Mesodermal cell (in vitro differentiated cells): ENCODE measurements around the gene IRF3.

ENCODE experiments used
- H3K27ac ChIP-seq: 2 replicates; pipeline ENCODE4 v1.7.0; 2013; ENCODE audit warnings: mild to moderate bottlenecking, low read depth, low read length, moderate library complexity; ENCODE audit not compliant: severe bottlenecking
- H3K36me3 ChIP-seq: 2 replicates; pipeline ENCODE4 v1.7.1; 2013; ENCODE audit warnings: mild to moderate bottlenecking, low read length, moderate library complexity; ENCODE audit not compliant: control insufficient read depth, insufficient read depth
- H3K4me1 ChIP-seq: one replicate; pipeline ENCODE4 v1.7.1; 2013; ENCODE audit warnings: mild to moderate bottlenecking, low read length; ENCODE audit not compliant: insufficient read depth, control insufficient read depth, poor library complexity, severe bottlenecking
- H3K4me3 ChIP-seq: 2 replicates; pipeline ENCODE4 v1.7.0; 2013; ENCODE audit warnings: low read length, control low read depth, mild to moderate bottlenecking; ENCODE audit not compliant: insufficient read depth, poor library complexity, severe bottlenecking; ENCODE audit errors: extremely low read depth
- H3K9me3 ChIP-seq: 2 replicates; pipeline ENCODE4 v1.7.1; 2013; ENCODE audit warnings: mild to moderate bottlenecking, low read length, moderate library complexity; ENCODE audit not compliant: control insufficient read depth
- WGBS, 2 experiments: methylation state at CpG; one replicate each; pipeline ENCODE4 v1.1.5; 2013; ENCODE audit warnings: missing lambda C conversion rate in 2 of 2; ENCODE audit not compliant: insufficient coverage in 2 of 2; 5-methylcytosine and 5-hydroxymethylcytosine counted together

The IRF3 gene

GRCh38 chr19:49678985-49679770, 13.5 kb upstream of the IRF3 start:
- H3K4me3 ChIP-seq: peak overlapping the region; percentile 14
- no peaks in the 10 kb centered on the region for H3K9me3 ChIP-seq
- H3K27ac ChIP-seq: no peak overlapping the region
- WGBS, 2 experiments: 78% methylated on average over 4 to 8 of the region's 12 CpGs
- H3K4me1 ChIP-seq: peaks cover 15% of the 10 kb centered on the region
- H3K36me3 ChIP-seq: peaks cover 34% of the 10 kb centered on the region

DNA sequence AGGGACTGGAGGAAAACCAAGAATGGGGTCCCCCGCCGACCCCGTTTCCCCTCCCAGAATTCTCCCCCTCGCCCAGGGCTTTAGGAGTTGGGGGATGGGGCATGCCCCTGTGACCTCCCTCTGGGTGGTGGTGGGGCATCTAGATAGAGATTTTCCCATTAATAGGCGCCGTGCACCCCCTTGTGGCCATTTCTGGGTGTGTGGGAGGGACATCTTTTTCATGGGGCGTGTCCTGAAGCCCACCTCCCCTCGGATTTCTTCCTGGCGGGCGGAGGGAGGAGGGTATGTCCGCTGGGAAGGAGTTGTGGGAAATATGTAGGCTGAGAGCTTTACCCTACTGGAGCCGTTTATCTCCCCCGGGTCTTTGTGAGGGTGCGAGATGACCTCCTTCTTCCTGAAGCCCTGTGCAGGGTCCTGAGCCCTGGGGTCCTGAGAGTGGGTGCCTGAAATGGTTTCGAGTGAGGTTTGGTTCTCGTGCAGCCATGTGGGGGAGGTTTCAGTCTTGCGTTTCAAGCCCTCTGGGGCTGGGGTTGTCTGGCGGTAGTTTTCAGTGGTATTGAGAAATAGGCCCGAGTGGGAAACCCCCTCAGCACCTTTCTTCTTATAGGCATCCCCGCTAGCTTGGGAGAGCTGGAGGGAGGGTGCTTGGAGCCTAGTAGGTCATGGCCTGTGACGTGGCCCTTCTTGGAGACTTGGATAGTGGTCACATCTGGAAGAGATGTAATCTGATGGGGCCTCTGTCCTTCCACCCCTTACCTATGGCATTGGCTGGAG, 12.4 kb upstream of the IRF3 start:
- Histone ChIP-seq H3K27ac (peak overlapping the region; percentile 95), H3K9me3 (no peaks in the 10 kb centered on the region), H3K4me1 (peaks cover 15% of the 10 kb centered on the region), H3K4me3 (peak overlapping the region; percentile 94), H3K36me3 (peaks cover 34% of the 10 kb centered on the region)
- 8 to 11% methylated on average over 13 of the region's 21 CpGs for WGBS, 2 experiments

- H3K9me3 ChIP-seq: no peaks in the 10 kb centered on the region
- peaks cover 15% of the 10 kb centered on the region for H3K4me1 ChIP-seq
- H3K27ac ChIP-seq: peak within 1 kb of the TSS; percentile 97
- peaks cover 33% of the 10 kb centered on the region for H3K36me3 ChIP-seq
- H3K4me3 ChIP-seq: peak within 1 kb of the TSS; percentile 94
- WGBS, 2 experiments: 0% methylated on average over 7 to 21 of the region's 57 CpGs
Measured at GRCh38 chr19:49677231-49677900, 11.7 kb upstream of the IRF3 start, which contains the start of gene PRMT1. TSS of gene PRMT1 (plus strand) at chr19:49677271. CDS start at chr19:49677281, 10 bp downstream.

DNA sequence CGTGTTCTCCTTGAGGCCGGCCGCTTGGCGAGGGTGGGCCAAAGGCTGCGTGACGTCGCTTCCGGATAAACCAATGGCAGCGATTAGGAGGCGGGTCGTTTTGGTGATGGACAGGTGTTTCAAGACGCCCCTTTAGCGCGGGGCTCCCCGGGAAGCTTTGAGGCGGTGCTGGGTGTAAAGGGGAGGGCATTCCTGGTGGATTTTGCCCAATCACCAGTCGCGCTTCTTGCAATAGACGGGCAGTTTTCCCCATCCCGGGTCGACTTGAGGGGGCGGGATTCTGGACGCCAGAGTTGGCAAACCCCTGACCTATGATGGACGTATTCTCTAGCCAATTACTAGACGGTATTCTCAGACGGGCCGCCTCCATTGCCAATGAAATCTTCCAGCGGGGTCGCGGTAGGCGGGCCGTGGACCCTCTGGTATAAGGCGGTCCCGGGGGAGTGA, 11.2 kb upstream of the IRF3 start:
- Histone ChIP-seq H3K9me3 (no peaks in the 10 kb centered on the region), H3K4me1 (peaks cover 15% of the 10 kb centered on the region), H3K36me3 (peaks cover 28% of the 10 kb centered on the region), H3K4me3 (peak overlapping the region; percentile 94), H3K27ac (peak overlapping the region; percentile 97)
- WGBS, 2 experiments: 0% methylated on average over 24 to 33 of the region's 34 CpGs

DNA sequence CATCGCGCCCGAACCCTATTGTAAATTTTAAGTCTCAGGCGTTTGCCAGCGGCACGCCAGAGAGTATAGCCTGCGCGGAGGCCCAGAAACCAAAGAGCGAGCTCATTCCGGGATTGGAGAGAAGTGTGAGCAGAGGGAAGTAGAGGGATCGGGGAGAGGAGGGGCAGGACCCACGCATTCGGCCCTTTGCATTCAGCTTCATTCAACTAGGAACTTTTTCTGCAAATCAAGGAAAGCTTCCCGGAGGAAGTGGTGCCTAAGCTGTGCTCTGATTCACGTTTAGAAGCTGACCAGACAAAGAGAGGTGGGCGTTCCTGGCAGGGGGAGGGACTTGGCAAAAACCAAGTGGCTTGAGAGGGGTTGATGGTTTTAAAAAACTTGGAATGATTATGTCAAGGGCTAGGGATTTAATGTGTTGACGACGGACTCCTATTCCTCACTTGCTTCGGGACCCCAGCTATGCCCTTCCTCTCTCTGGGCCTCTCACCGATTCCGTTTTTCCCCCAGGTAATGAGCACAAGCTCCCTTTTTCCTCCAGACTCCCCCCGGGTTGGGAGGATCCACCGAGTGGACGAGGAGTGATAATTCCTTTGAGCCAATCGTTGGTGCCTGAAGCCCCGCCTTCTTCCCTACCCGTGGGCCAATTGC, 10.6 kb upstream of the IRF3 start:
- Histone ChIP-seq H3K4me1 (peaks cover 15% of the 10 kb centered on the region), H3K36me3 (peaks cover 26% of the 10 kb centered on the region), H3K9me3 (no peaks in the 10 kb centered on the region), H3K4me3 (peak overlapping the region; percentile 94), H3K27ac (peak overlapping the region; percentile 97)
- 0% methylated on average over 17 to 22 of the region's 27 CpGs for WGBS, 2 experiments

- Histone ChIP-seq H3K36me3 (peaks cover 52% of the 10 kb centered on the region), H3K4me1 (peaks cover 2% of the 10 kb centered on the region), H3K4me3 (peak overlapping the region; percentile 5), H3K27ac (peak overlapping the region; percentile 66), H3K9me3 (no peaks in the 10 kb centered on the region)
- 30 to 34% methylated on average over 22 to 26 of the region's 28 CpGs for WGBS, 2 experiments
Measured at GRCh38 chr19:49672131-49672919, 6.7 kb upstream of the IRF3 start.

- WGBS, 2 experiments: 100% methylated on average over 2 to 3 of the region's 3 CpGs
- H3K36me3 ChIP-seq: peaks cover 57% of the 10 kb centered on the region
- peaks cover 12% of the 10 kb centered on the region for H3K4me1 ChIP-seq
- H3K27ac ChIP-seq: no peak overlapping the region
- H3K9me3 ChIP-seq: no peaks in the 10 kb centered on the region
- H3K4me3 ChIP-seq: no peak overlapping the region
Measured at GRCh38 chr19:49669516-49669915, 3.9 kb upstream of the IRF3 start.

- Histone ChIP-seq H3K9me3 (no peaks in the 10 kb centered on the region), H3K36me3 (peaks cover 46% of the 10 kb centered on the region), H3K27ac (no peak overlapping the region), H3K4me3 (no peak overlapping the region), H3K4me1 (peaks cover 17% of the 10 kb centered on the region)
- WGBS, 2 experiments: 89 to 91% methylated on average over 2 of the region's 2 CpGs
Measured at GRCh38 chr19:49667473-49667872, 1.8 kb upstream of the IRF3 start.

DNA sequence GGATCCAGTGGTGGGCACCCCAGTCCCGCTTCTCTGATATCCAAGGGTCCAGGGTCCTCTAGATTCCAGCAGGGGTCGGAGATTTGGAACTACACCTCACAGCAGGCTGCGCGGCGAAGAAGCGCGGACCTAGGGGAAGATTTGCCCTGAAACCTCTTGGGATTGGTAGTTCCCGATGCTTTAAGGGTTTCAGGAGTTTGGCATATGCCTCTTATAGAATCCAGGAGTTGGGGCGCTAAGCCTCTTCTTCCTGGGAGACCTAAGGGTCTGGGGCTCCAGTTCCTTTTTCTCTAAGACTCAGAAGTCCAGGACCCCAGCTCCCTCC, 425 bp upstream of the IRF3 start:
- Histone ChIP-seq H3K4me3 (peak overlapping the region; percentile 81), H3K9me3 (no peaks in the 10 kb centered on the region), H3K4me1 (peaks cover 17% of the 10 kb centered on the region), H3K27ac (peak overlapping the region; percentile 45), H3K36me3 (peaks cover 56% of the 10 kb centered on the region)
- 0 to 1% methylated on average over 7 to 9 of the region's 9 CpGs for WGBS, 2 experiments

GRCh38 chr19:49665036-49665350, 664 bp downstream of the IRF3 start:
- peak overlapping the region; percentile 77 for H3K27ac ChIP-seq

More at GRCh38 chr19:49665036-49665350, 664 bp downstream of the IRF3 start:
- Histone ChIP-seq H3K4me1 (peaks cover 17% of the 10 kb centered on the region), H3K36me3 (peaks cover 56% of the 10 kb centered on the region), H3K9me3 (peaks cover 3% of the 10 kb centered on the region), H3K4me3 (peak overlapping the region; percentile 81)
- 0% methylated on average over 6 to 7 of the region's 7 CpGs for WGBS, 2 experiments
